ENCODE results near the gene ANKLE1.

Gene ANKLE1

GRCh38 chr19:17281391-17282304, at the start of gene ANKLE1:
Gene ANKLE1, plus strand, starts transcription at chr19:17281901. Its CDS starts 20 bp downstream, at chr19:17281921.
- peak in 20 of 51 donors; percentile 1 to 43 (median 14) for DNase-seq

GRCh38 chr19:17232258-17232657, 49.4 kb upstream of the ANKLE1 start:
- no peak for DNase-seq

- peak in 16 of 51 donors; percentile 4 to 38 (median 17) for DNase-seq
These were observed 46.8 kb upstream of the ANKLE1 start for GRCh38 chr19:17234911-17235299.

- DNase-seq = peak in 37 of 51 donors; percentile 18 to 73 (median 46)
These were observed 46.3 kb upstream of the ANKLE1 start for GRCh38 chr19:17235300-17235970.

DNA sequence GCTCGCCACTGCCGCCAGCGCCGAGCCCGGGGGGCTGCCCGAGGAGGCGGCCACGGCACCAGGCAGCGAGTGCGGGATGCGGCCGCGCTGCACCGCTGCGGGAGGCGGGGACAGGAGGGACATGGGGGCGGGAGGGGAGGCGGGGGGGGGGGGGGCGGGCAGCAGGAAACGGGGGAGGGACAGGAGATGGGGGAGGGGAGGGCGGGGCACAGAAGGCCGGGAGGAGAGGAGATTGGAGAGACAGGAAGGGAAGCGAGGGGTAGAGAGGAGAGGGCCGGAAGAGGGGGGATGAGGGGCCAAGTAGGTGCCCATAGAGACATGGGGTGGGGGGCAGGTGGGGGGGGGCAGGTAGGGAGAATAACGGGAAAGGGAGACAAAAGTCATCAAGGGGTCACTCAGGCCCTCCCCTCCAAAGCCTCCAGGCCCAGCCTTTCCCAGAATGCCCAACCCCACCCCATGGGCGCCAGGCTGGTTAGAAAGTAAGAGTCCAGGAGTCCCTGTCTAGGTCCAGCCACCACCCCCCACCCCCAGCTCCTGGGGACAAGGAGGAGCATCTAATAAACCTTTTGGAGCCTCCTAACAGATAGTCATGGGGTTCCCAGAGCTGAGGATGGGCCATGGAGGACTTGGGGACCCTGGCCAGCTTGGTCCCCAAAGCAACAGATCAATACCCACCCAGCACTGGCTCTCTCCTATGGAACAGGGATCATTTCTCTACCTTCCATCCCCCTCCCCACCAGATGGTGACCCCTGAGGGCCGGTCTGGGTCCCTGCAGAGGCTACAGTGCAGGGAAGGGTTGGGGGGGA, 45.5 kb upstream of the ANKLE1 start:
- DNase-seq = peak in 1 of 51 donors; percentile 3

GRCh38 chr19:17236811-17237543, 44.7 kb upstream of the ANKLE1 start:
- DNase-seq = no peak

- no peak for DNase-seq
These were observed 43.7 kb upstream of the ANKLE1 start for GRCh38 chr19:17237747-17238706.

GRCh38 chr19:17240062-17240752, 41.5 kb upstream of the ANKLE1 start:
- no peak for DNase-seq

GRCh38 chr19:17240826-17241399, 40.8 kb upstream of the ANKLE1 start:
- no peak for DNase-seq

- DNase-seq = peak in 2 of 51 donors; percentile 8 to 12
These were observed 39.1 kb upstream of the ANKLE1 start for GRCh38 chr19:17242431-17243208.

DNA sequence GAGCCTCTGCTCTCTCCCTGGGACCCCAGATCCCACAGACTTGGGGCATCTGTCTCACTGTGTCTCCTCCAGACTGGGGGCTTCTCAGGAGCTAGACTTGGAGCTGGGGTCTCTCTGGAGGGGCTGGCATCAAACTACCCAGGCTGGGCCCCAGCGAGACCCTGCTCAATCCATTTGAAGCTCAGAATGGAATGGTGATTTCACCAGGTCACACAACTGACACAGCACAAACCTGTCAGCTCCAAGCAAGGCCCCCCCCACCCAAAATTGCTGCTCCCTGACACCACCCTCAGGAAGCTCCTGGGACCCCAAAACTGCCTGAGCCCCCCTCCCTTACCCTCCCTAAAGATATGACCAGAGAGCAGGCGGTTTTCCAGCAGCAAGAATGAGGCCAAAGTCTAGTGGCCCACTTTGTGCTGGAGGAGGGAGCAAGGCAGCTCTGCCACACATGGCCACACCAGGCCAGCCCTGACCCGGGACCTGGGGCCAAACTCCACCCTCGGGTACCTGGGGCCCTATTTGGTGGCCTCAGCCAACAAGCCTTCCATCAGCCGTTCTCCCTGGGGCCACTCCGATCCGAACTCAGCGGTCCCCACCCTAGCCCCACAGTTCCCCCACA, 38.4 kb upstream of the ANKLE1 start:
- peak in 1 of 51 donors; percentile 12 for DNase-seq

DNA sequence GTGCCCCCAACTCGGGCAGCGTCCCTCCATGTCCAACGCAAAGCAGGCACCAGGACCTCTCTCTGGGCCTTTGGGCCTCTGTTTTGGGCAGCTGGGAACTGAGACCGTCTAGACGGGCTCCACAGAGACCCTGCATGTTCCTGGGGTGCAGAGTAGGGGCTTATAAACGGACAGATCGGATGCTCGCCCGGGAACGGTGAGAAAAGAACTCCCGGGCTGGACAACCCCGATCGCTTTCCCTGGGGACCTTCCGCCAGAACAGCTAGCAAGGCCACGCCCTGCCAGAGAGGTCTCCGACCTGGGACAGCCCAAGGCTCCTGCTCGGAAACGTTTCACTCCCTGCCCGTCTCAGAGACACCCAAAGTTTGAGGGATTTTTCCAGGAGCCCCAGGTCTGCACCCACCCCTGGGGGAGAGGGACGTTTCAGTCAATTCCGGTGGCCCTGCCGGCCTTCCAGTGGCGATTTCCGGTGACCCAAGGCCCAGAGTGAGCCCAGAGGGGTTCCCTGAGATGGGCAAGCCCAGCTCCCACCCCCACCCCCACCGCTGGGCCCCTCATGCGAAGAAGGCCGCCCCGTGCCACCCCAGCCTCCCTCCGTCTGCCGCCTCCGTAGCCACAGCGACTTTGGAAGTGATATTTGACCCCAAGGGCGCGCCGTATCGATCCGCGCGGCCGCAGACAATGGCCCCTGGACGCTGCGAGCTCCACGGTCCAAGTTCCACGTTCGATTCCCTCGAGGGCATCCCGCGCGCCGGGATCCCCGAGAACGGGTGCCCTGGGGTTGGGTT, 37.7 kb upstream of the ANKLE1 start:
- peak in 8 of 51 donors; percentile 4 to 49 (median 21) for DNase-seq

DNA sequence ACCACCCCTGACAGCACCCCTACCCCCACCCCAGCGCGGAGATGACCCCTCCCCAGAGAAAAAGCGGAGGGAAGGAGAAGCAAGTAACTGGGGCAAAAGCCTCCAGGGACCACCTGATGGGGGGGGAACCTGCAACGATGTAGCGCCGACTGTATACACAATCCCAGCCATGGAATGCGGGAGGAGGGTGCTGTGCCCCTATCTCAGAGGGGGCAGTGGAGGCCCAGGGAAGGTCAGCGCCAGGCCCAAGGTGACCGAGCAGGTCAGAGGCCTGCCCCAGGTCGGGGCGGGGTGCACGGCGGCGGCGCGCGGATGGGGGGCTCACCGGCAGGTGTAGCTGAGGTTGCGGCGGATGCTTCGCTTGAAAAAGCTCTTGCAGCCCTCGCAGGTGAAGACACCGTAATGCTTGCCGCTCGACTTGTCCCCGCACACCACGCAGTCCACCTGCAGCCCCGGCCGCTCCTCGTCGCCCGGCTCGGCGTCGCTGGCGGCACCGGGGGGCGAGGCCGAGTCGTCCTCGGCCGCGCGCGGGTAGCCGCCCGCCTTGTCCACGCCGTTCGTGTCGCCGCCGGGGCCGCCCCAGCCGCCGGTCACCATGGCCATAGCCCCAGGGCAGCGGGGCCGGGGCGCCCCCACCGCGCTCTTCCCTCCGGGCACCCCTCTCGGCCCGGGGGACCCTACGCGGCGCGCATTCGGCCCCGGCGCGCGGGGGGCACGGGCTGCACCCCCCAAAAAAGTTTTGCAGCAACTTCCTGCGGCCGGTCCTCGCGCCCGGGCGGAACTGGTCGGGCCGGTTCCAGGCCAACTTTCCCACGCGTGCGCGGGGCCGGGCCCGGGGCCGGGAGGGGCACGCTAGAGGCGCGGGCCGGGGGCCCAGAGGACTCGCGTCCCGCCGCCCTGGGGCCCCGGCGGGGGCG, 36.8 kb upstream of the ANKLE1 start:
- peak in 8 of 51 donors; percentile 2 to 33 (median 22) for DNase-seq

GRCh38 chr19:17245535-17245984, 36.1 kb upstream of the ANKLE1 start, which contains the start of gene NR2F6:
Gene NR2F6, minus strand, starts transcription at chr19:17245919. Its CDS starts 699 bp downstream, at chr19:17245220.
- DNase-seq = no peak

All from hypothalamus (tissue), 51 donors.